ENCODE measurements around the gene CDC25A.
"Not testable (repeated sequence)": the region's sequence is repeated elsewhere in the genome, so short reads cannot be mapped to it uniquely, and the experiment has no call there.

Gene CDC25A

GRCh38 chr3:48140936-48141603 is 47.1 kb downstream of the CDC25A start:
- DNase-seq = no peak

DNA sequence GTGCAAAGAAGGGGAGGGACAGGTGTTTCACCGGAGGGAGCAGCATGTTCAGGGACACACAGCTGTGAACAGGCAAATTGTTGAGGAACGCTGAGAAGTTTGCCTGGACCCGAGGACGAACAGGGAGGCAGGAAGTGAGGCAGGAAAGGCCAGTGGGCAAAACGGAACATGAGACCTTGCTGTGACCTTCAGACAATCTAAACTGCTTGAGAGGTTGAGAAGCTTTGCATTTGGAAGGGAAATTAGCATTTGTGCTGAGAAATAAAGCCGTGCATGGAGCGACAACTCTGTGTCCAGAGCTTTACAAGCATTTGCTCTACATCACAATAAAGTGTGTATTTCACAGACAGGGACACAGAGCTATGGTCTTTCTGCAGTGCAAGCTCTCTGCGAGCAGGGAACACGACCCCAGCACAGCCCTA is 47.9 kb downstream of the CDC25A start:
- no peak for DNase-seq

GRCh38 chr3:48137425-48137999 is 50.7 kb downstream of the CDC25A start:
- DNase-seq = no peak

DNA sequence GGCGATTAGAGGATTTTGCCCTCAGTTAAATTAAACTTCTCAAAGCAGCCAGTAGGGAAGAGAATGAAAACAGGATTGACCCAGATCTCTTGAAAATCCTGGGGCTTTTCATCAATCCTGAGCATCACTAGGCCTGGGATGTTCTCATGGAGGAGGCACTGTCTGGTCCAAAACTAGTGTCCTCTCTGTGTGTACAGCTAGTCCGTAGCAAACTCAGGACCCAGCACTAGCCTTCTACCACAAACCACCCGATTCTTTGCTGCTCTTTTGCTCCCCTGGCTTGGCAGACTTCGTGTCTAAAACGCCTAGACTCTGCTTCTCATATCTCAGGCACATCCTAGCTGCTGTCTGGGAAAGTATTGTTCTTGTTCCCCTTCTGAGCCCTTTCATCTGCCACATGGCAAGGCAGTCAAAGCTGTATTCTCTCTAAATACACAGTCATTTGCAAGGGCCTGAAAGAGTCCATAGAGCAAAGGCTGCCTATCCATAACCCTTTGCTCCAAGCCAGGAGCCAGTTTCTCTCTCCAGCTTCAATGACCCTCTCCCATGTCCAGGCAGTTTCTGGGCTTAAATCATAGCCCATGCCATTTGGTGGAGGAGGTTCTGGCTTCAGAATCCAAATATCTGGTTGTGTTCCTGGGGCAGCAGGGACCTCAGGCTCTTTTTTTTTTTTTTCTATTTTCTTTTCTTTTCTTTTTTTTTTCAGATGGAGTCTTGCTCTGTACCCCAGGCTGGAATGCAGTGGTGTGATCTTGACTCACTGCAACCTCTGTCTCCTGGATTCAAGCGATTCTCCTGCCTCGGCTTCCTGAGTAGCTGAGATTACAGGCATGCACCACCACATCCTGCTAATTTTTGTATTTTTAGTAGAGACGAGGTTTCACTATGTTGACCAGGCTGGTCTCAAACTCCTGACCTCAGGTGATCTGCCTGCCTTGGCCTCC is 52.4 kb downstream of the CDC25A start:
- DNase-seq = no peak

GRCh38 chr3:48130321-48130904 is 57.8 kb downstream of the CDC25A start:
- no peak for DNase-seq

DNA sequence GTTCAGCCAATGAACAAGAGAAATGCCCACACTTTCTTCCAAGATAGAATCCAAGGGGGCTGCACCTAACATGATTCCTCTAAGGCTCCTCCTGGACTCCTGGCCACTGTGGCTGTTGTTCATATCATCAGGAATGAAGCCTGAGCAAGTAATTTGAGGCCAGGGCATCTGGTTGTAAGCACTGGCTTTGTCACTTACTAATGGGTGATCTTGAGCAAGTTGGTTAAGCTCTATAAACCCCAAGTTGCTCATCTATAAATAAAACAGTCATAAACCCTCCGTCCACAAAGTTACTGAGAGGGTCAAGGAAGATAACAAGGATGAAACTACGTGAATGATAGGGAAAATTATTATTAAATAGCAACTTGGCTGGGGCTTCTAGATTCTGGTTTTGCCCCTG is 58.3 kb downstream of the CDC25A start:
- DNase-seq = no peak

DNA sequence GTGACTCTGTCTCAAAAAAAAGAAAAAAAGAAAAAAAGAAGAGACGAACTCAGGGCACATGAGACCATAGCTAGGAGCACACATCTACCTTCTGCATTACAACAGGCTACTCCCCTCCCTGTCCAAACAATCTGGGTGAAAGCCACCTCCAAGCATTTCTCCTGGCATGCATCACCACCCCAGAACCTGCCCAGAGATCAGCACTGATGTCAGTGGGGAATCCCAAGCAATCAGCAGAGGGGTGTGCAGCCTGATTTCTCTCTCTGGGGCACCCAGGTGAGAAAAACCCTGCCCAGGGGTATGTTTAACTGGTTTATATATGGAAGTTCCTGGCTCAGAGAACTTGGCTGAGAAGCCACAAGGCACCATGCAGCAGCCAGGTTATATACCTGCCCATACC is 59.4 kb downstream of the CDC25A start:
- DNase-seq = no peak

DNA sequence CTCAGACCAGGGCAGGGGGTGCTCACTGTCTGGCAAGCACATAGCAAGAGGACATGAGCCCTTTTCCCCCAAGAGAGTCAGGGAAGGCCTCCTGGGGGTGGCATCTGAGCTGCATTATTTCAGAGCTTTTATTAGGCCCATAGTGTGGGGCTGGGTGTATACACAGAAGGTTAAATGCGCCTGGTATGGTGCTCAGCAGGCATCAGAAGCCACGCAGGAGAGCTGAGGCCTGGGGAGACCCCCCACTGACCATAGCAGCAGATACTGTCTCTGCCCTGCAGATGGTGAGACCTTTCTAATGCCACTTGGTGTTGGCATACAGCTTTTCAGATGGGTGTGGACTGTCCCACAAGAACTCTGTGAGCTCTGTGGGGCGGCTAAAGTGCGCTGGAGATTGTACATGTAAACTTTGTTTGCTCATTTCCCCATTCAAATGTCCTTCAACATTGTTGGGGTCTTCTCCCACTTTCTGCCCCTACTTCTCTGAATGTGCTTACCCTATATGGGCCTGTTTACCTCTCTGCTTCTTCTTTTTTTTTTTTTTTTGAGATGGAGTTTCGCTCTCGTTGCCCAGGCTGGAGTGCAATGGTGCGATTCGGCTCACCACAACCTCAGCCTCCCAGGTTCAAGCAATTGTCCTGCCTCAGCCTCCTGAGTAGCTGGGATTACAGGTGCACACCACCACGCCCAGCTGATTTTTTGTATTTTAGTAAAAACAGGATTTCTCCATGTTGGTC is 62.2 kb downstream of the CDC25A start:
- DNase-seq = no peak

DNA sequence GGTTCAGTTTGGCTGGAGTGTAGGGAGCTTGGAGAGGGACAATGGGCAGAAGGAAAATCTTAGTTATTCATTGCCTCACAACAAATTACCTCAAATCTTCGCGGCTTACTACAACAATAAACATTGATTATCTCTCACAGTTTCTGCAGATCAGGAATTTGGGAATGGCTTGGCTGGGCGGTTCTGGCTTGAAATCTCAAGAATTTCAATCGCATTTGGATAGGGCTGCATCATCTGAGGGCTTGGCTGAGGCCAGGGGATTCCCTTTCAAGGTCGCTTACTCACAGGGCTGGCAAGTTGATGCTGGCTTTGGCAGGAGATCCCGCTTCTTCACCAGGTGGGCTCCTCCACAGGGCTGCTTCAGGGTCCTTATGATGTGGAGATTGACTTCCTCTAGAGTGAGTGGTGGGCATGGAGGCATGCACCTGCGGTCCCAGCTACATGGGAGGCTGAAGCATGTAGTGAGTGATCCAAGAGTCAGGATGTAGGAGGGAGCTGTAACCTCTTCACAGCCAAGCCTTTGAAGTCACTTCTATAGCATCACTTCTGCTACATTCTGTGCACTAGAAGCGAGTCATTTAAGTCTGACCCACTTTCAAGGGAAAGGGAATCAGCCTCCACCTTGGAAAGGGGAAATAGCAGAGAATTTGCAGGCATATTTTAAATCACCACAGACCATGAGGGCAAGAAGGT is 63.1 kb downstream of the CDC25A start:
- no peak for DNase-seq

- DNase-seq = no peak
These were observed 64.9 kb downstream of the CDC25A start for GRCh38 chr3:48123346-48123745.

DNA sequence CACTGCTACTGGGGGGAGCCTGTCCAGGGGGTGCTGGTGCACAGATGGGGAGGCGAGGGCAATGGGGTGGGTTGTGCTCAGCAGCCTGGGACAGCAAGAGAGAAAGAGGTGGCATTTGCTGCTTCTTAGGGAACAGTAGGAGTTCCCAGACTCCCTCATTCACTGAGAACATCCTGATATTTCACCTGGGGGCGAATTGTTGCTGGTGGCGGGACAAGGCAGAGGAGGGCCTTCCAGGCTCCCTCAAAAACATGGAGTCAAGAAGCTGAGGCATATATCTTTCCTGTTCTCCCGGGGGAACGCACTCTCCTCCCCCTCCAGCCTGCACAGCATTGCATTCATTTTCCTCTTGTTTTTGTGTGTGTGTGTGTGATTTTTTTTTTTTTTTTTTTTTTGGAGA is 65.7 kb downstream of the CDC25A start:
- no peak for DNase-seq

DNA sequence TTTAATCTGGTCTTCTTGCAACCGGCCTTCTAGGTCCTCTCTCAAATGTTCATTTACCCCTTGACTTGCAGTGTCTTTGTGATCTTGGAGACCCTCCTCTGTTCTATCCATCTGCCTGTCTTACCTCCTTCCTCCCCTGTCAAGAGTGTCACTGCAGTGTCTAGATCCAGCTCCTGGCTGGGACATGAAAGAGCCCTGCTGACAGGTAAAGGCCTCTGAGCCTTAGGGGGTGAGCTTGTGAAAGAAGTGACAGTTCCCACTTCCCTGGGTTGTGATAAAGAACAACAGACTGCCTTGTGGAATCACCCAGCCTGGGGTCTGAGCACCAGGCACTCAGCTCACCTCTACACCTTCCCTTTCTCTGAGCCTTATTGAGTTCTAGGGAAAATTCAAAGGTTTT is 68.0 kb downstream of the CDC25A start:
- no peak for DNase-seq

DNA sequence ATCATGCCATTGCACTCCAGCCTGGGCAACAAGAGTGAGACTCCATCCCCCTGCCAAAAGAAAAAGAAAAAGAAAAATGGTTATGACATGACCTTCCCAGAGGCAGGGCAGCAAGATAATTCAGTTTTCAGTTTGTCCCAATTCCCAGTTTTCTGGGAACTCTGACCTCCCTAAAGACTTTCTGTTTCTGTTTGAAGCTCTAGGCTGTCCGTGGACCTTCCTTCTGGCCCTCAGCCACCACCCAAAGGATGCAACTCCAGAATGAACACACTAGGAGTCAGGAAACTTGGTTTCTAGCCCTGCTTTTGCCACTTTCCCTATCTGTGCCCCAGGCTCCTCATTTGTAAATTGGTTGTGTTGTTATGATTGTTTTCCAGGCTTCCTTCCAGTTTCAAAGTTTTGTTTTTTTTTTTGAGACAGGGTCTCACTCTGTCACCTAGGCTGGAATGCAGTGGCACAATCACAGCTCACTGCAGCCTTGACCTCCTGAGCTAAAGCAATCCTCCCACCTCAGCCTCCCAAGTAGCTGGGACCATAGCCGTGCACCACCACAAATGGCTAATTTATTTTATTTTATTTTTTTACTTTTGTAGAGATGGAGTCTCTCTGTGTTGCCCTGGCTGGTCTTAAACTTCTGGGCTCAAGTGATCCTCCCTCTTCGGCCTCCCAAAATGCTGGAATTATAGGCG is 68.6 kb downstream of the CDC25A start:
- no peak for DNase-seq

DNA sequence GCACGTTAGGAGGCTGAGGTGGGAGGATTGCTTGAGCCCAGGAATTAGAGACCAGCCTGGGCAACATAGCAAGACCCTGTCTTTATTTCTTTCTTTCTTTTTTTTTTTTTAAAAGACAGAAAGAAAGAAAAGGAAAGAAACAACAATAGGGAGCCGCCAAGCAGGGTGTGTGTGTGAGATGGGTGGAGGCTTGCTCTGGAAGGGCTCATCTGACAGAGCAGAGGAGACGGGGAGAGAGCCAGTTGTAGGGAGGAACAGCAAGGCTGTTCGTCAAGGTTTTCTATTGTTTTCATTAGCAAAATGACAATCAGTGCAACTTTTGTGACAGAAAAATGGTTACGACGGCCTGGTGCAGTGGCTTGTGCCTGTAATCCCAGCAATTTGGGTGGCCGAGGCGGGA is 69.3 kb downstream of the CDC25A start:
- DNase-seq = no peak

- no peak for DNase-seq
These were observed 69.9 kb downstream of the CDC25A start for GRCh38 chr3:48118322-48118721.

GRCh38 chr3:48112813-48113212 is 75.4 kb downstream of the CDC25A start:
- DNase-seq = no peak

DNA sequence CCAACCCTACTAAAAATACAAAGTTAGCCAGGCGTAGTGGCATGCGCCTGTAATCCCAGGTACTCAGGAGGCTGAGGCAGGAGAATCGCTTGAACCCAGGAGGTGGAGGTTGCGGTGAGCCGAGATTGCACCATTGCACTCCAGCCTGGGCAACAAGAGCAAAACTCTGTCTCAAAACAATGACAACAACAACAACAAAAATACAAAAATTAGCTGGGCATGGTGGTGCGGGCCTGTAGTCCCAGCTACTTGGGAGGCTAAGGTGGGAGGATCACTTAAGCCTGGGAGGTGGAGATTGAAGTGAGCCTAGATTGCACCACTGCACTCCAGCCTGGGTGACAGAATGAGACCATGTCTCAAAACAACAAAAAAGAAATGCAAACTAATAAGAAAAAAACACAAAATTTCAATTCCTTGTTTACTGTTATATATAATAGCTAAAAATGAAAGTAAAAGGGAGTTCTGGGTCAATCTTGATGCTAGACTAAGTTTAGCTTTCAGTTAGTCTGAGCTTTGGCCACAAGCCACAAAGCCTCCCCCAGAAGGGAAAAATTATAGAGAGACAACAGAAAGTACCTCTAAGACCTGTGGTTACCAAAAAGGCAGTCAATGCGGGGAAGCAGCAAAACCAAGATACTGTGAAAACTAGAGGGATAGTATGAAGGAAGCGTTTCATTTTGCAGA is 76.0 kb downstream of the CDC25A start:
- DNase-seq = not testable (repeated sequence)

DNA sequence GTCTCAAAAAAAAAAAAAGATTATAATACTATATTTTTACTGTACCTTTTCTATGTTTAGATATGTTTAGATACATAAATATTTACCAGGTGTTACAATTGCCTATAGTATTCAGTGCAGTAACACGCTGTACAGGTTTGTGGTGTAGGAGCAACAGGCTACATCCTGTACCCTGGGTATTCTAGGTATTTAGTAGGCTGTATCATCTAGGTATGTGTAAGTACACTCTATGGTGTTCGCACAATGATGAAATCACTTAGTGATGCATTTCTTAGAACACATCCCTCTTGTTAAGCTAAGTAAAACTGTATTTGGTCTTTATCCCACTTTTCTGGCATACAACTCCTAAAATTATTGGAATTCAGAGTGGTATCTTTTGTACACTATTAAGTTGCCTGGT is 77.8 kb downstream of the CDC25A start:
- no peak for DNase-seq

GRCh38 chr3:48107227-48107626 is 81.0 kb downstream of the CDC25A start:
- no peak for DNase-seq

All from activated CD8-positive, alpha-beta memory T cell treated with anti-CD3 and anti-CD28 coated beads, Interleukin-2, amount 50 U/mL, for 48 hours (primary cell).